ENCODE results near the gene GPRC5C. TPM values are rescaled to one million over a fixed set of nuclear protein-coding genes. Genes with fewer than 3 reads are reported as not detected.

Gene GPRC5C
- total and polyA plus RNA-seq, 2 of the 13 experiments (the other 11 are each of a cell fraction or from before 2014, with no cell fraction given): 85.6 to 300 TPM

- 0 out of 2 replicates have a peak, but pooled peaks have one; percentile 48 for TF ChIP-seq PATZ1 (CRISPR knock-in tag; IDR thresholded peaks at IDR 0.05)
- TF ChIP-seq ZBTB25 (CRISPR knock-in tag; IDR thresholded peaks at IDR 0.05): no peak
- no peak for TF ChIP-seq ZNF678 (CRISPR knock-in tag; IDR thresholded peaks at IDR 0.05)
- no peak for TF ChIP-seq ZNF800 (CRISPR knock-in tag; IDR thresholded peaks at IDR 0.05)
- TF ChIP-seq, protein P1, sequence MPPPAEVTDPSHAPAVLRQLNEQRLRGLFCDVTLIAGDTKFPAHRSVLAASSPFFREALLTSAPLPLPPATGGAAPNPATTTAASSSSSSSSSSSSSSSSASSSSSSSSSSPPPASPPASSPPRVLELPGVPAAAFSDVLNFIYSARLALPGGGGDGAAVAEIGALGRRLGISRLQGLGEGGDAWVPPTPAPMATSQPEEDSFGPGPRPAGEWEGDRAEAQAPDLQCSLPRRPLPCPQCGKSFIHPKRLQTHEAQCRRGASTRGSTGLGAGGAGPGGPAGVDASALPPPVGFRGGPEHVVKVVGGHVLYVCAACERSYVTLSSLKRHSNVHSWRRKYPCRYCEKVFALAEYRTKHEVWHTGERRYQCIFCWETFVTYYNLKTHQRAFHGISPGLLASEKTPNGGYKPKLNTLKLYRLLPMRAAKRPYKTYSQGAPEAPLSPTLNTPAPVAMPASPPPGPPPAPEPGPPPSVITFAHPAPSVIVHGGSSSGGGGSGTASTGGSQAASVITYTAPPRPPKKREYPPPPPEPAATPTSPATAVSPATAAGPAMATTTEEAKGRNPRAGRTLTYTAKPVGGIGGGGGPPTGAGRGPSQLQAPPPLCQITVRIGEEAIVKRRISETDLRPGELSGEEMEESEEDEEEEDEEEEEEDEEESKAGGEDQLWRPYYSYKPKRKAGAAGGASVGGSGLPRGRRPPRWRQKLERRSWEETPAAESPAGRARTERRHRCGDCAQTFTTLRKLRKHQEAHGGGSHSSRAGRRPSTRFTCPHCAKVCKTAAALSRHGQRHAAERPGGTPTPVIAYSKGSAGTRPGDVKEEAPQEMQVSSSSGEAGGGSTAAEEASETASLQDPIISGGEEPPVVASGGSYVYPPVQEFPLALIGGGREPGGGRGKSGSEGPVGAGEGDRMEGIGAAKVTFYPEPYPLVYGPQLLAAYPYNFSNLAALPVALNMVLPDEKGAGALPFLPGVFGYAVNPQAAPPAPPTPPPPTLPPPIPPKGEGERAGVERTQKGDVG (CRISPR knock-in tag; IDR thresholded peaks at IDR 0.05; ENCODE audit: borderline replicate concordance): no peak
- TF ChIP-seq MNT (IDR thresholded peaks at IDR 0.05): no peak
- TF ChIP-seq ZNF598 (CRISPR knock-in tag; IDR thresholded peaks at IDR 0.05; ENCODE audit: borderline replicate concordance): no peak
- TF ChIP-seq NFIB (CRISPR knock-in tag; IDR thresholded peaks at IDR 0.05; ENCODE audit: borderline replicate concordance): no peak
- TF ChIP-seq KDM5A (IDR thresholded peaks at IDR 0.05; ENCODE audit: borderline replicate concordance, low read length): no peak
- TF ChIP-seq MIXL1 (CRISPR knock-in tag; IDR thresholded peaks at IDR 0.05): no peak
- no peak for TF ChIP-seq ARNT (IDR thresholded peaks at IDR 0.05)
- TF ChIP-seq, protein P2, sequence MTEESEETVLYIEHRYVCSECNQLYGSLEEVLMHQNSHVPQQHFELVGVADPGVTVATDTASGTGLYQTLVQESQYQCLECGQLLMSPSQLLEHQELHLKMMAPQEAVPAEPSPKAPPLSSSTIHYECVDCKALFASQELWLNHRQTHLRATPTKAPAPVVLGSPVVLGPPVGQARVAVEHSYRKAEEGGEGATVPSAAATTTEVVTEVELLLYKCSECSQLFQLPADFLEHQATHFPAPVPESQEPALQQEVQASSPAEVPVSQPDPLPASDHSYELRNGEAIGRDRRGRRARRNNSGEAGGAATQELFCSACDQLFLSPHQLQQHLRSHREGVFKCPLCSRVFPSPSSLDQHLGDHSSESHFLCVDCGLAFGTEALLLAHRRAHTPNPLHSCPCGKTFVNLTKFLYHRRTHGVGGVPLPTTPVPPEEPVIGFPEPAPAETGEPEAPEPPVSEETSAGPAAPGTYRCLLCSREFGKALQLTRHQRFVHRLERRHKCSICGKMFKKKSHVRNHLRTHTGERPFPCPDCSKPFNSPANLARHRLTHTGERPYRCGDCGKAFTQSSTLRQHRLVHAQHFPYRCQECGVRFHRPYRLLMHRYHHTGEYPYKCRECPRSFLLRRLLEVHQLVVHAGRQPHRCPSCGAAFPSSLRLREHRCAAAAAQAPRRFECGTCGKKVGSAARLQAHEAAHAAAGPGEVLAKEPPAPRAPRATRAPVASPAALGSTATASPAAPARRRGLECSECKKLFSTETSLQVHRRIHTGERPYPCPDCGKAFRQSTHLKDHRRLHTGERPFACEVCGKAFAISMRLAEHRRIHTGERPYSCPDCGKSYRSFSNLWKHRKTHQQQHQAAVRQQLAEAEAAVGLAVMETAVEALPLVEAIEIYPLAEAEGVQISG (CRISPR knock-in tag; IDR thresholded peaks at IDR 0.05): no peak
- no peak for TF ChIP-seq SAFB2 (CRISPR knock-in tag; IDR thresholded peaks at IDR 0.05; ENCODE audit: borderline replicate concordance, low read depth)
- peak; percentile 65; the same call in 1 of the 2 replicates for TF ChIP-seq HNF1B (CRISPR knock-in tag; IDR thresholded peaks at IDR 0.05)
Observed at GRCh38 chr17:74493331-74493833, 61.5 kb downstream of the GPRC5C start (continued).

Data from HepG2 (cell line).